HEK293 (cell line): ENCODE data around the gene ADAMTS14.

Source experiments
- CTCF ChIA-PET: fragments of 350-600 bp; formaldehyde crosslinking; extraction: SDS; loops from one replicate; lab custom pipeline; 2021; ENCODE audit warnings: antibody characterized with exemption; lab: Yijun Ruan, JAX
- POLR2A ChIA-PET: fragments of 300-600 bp; formaldehyde crosslinking; extraction: SDS; loops from one replicate; lab custom pipeline; 2020; ENCODE audit warnings: antibody characterized with exemption, inconsistent platforms; lab: Yijun Ruan, JAX
- H3K27ac ChIP-seq: fragments of 200-500 bp; sonication (Bioruptor generic); 2 replicates; pipeline ENCODE4 v1.5.1; 2014; ENCODE audit warnings: low read depth, low read length, control low read depth, inconsistent platforms; ENCODE audit errors: extremely low read depth
- H3K36me3 ChIP-seq, 2 experiments: fragments of 200-500 bp in 1 of 2; sonication (Bioruptor generic) in 1 of 2; 1 replicate in 1 of 2; 2 replicates in 1 of 2; pipeline ENCODE4 v1.5.1; 2014 to 2017; ENCODE audit warnings: inconsistent platforms in 2 of 2, low read length in 2 of 2; ENCODE audit not compliant: control insufficient read depth in 2 of 2, insufficient read depth in 1 of 2
- H3K4me1 ChIP-seq: fragments of 200-500 bp; sonication (Bioruptor generic); 2 replicates; pipeline ENCODE4 v1.5.1; 2014; ENCODE audit warnings: mild to moderate bottlenecking, low read length, inconsistent platforms; ENCODE audit not compliant: control insufficient read depth, insufficient read depth
- H3K4me3 ChIP-seq: 2 replicates; pipeline ENCODE4 v1.5.1; 2011; ENCODE audit warnings: low read depth, mild to moderate bottlenecking, control low read depth, low read length, moderate library complexity
- H3K9me3 ChIP-seq: fragments of 200-500 bp; sonication (Bioruptor generic); 2 replicates; pipeline ENCODE4 v1.5.1; 2014; ENCODE audit warnings: low read depth, low read length, inconsistent platforms; ENCODE audit not compliant: control insufficient read depth, insufficient read depth
- HIC1 ChIP-seq: fragments of 450-650 bp; formaldehyde crosslinking; IDR thresholded peaks from 2 replicates; pipeline ENCODE4 v1.5.1; 2016; ENCODE audit warnings: missing biosample characterization, missing genetic modification characterization
- KLF9 ChIP-seq: fragments of 450-650 bp; formaldehyde crosslinking; IDR thresholded peaks from 2 replicates; pipeline ENCODE4 v1.5.1; 2016; ENCODE audit warnings: missing biosample characterization, missing genetic modification characterization, low read depth
- OSR2 ChIP-seq: fragments of 450-650 bp; formaldehyde crosslinking; IDR thresholded peaks from 2 replicates; pipeline ENCODE4 v1.5.1; 2016; ENCODE audit warnings: missing biosample characterization, missing genetic modification characterization
- OVOL3 ChIP-seq: fragments of 450-650 bp; formaldehyde crosslinking; IDR thresholded peaks from 2 replicates; pipeline ENCODE4 v1.5.1; 2016; ENCODE audit warnings: missing biosample characterization, missing genetic modification characterization
- SCRT2 ChIP-seq: fragments of 450-650 bp; formaldehyde crosslinking; IDR thresholded peaks from 2 replicates; pipeline ENCODE4 v1.5.1; 2016; ENCODE audit warnings: missing biosample characterization, missing genetic modification characterization
- TCF7L2 ChIP-seq: IDR thresholded peaks from 2 replicates; pipeline ENCODE4 v1.6.1; 2011; ENCODE audit warnings: low read depth, mild to moderate bottlenecking, inconsistent platforms, low read length, moderate library complexity, borderline replicate concordance
- ZFP37 ChIP-seq: fragments of 450-650 bp; formaldehyde crosslinking; IDR thresholded peaks from 2 replicates; pipeline ENCODE4 v1.5.1; 2016; ENCODE audit warnings: missing biosample characterization, missing genetic modification characterization
- ZNF114 ChIP-seq: fragments of 450-650 bp; formaldehyde crosslinking; IDR thresholded peaks from 2 replicates; pipeline ENCODE4 v1.5.0; 2017; ENCODE audit warnings: missing biosample characterization, missing genetic modification characterization
- ZNF146 ChIP-seq: fragments of 450-650 bp; formaldehyde crosslinking; IDR thresholded peaks from 2 replicates; pipeline ENCODE4 v1.5.1; 2016; ENCODE audit warnings: missing biosample characterization, missing genetic modification characterization
- ZNF174 ChIP-seq: fragments of 450-650 bp; formaldehyde crosslinking; IDR thresholded peaks from 2 replicates; pipeline ENCODE4 v1.5.0; 2017; ENCODE audit warnings: missing biosample characterization, mild to moderate bottlenecking, missing genetic modification characterization
- ZNF18 ChIP-seq: fragments of 450-650 bp; formaldehyde crosslinking; IDR thresholded peaks from 2 replicates; pipeline ENCODE4 v1.5.1; 2016; ENCODE audit warnings: missing biosample characterization, missing genetic modification characterization
- ZNF184 ChIP-seq: fragments of 450-650 bp; IDR thresholded peaks from 2 replicates; pipeline ENCODE4 v1.5.1; 2018; ENCODE audit warnings: missing biosample characterization, mild to moderate bottlenecking, missing genetic modification characterization
- ZNF292 ChIP-seq: fragments of 450-650 bp; formaldehyde crosslinking; IDR thresholded peaks from 2 replicates; pipeline ENCODE4 v1.5.1; 2016; ENCODE audit warnings: low read depth, missing biosample characterization, missing genetic modification characterization, borderline replicate concordance
- ZNF350 ChIP-seq: fragments of 450-650 bp; formaldehyde crosslinking; IDR thresholded peaks from 2 replicates; pipeline ENCODE4 v1.5.0; 2017; ENCODE audit warnings: missing biosample characterization, mild to moderate bottlenecking, missing genetic modification characterization
- ZNF354C ChIP-seq: fragments of 450-650 bp; formaldehyde crosslinking; IDR thresholded peaks from 2 replicates; pipeline ENCODE4 v1.5.1; 2016; ENCODE audit warnings: missing biosample characterization, missing genetic modification characterization, low read depth, borderline replicate concordance
- ZNF404 ChIP-seq: fragments of 450-650 bp; formaldehyde crosslinking; IDR thresholded peaks from 2 replicates; pipeline ENCODE4 v1.5.1; 2017; ENCODE audit warnings: missing biosample characterization, missing genetic modification characterization
- ZNF561 ChIP-seq: fragments of 450-650 bp; IDR thresholded peaks from 2 replicates; pipeline ENCODE4 v1.5.1; 2018; ENCODE audit warnings: missing biosample characterization, missing genetic modification characterization, borderline replicate concordance
- ZNF629 ChIP-seq: fragments of 450-650 bp; formaldehyde crosslinking; IDR thresholded peaks from 2 replicates; pipeline ENCODE4 v1.5.1; 2017; ENCODE audit warnings: missing biosample characterization, missing genetic modification characterization
- ZNF776 ChIP-seq: fragments of 450-650 bp; formaldehyde crosslinking; IDR thresholded peaks from 2 replicates; pipeline ENCODE4 v1.5.0; 2017; ENCODE audit warnings: missing biosample characterization, missing genetic modification characterization, borderline replicate concordance
- ZSCAN30 ChIP-seq: fragments of 450-650 bp; IDR thresholded peaks from 2 replicates; pipeline ENCODE4 v1.5.1; 2018; ENCODE audit warnings: missing biosample characterization, mild to moderate bottlenecking, missing genetic modification characterization, moderate library complexity
- TF ChIP-seq, protein P1 (sequence below): fragments of 450-650 bp; formaldehyde crosslinking; IDR thresholded peaks from 2 replicates; pipeline ENCODE4 v1.5.1; 2016; ENCODE audit warnings: missing biosample characterization, missing genetic modification characterization, borderline replicate concordance
- TF ChIP-seq, protein P2 (sequence below): fragments of 450-650 bp; formaldehyde crosslinking; conservative IDR thresholded peaks from 2 replicates; pipeline ENCODE4 v1.5.1; 2016; ENCODE audit warnings: low read depth, missing biosample characterization, missing genetic modification characterization

Gene ADAMTS14

DNA sequence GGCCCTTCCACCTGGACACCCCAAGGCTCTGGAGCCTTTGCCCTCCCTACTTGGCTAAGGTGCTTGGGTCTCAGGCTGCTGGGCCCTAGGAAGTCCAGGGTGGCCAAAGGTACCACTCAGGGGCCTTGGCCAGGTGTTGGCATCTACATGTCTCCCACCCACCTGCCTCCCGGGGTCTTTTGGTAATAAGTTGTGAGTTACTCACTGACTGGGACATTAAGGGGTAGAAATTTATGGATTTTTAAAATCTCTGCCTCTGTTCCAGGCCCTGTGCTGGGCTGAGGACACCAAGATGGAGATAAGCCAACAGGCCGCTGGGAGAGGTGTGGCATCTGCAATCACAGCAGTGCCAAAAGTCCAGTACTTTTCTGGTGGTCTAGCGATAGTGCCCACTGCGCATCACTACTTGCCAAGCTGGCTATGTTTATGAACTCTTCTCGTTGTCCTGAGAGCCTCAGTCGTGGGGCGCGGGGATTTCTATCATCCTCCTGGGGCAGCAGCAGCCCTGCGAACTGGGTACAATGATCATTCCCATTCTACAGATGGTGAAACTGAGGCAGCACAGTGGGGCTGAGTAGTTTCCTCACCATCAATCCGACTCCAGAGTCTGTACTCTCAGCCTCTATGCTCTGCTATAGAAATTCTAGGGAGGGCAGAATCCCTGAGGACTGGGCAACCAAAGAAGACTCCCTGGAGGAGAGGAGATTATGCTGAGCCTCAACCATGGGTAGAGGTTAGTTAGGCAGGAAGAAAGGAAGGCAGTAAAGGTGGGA lies 76.7 kb downstream of the ADAMTS14 start:
- no peaks in the 10 kb centered on the region for H3K36me3 ChIP-seq
- POLR2A ChIA-PET = no interaction called here

GRCh38 chr10:70749756-70750155 lies 77.5 kb downstream of the ADAMTS14 start:
- no peaks in the 10 kb centered on the region for H3K9me3 ChIP-seq
- H3K27ac ChIP-seq = no peak overlapping the region
- no peaks in the 10 kb centered on the region for H3K36me3 ChIP-seq
- ChIA-PET POLR2A (no interaction called here), CTCF (interaction anchor here (0.6 kb wide), 2 partner anchors 48 to 67 kb away, joined by 3 to 4 read pairs; no protein-coding TSS in a partner anchor)
- TF ChIP-seq, protein P1, sequence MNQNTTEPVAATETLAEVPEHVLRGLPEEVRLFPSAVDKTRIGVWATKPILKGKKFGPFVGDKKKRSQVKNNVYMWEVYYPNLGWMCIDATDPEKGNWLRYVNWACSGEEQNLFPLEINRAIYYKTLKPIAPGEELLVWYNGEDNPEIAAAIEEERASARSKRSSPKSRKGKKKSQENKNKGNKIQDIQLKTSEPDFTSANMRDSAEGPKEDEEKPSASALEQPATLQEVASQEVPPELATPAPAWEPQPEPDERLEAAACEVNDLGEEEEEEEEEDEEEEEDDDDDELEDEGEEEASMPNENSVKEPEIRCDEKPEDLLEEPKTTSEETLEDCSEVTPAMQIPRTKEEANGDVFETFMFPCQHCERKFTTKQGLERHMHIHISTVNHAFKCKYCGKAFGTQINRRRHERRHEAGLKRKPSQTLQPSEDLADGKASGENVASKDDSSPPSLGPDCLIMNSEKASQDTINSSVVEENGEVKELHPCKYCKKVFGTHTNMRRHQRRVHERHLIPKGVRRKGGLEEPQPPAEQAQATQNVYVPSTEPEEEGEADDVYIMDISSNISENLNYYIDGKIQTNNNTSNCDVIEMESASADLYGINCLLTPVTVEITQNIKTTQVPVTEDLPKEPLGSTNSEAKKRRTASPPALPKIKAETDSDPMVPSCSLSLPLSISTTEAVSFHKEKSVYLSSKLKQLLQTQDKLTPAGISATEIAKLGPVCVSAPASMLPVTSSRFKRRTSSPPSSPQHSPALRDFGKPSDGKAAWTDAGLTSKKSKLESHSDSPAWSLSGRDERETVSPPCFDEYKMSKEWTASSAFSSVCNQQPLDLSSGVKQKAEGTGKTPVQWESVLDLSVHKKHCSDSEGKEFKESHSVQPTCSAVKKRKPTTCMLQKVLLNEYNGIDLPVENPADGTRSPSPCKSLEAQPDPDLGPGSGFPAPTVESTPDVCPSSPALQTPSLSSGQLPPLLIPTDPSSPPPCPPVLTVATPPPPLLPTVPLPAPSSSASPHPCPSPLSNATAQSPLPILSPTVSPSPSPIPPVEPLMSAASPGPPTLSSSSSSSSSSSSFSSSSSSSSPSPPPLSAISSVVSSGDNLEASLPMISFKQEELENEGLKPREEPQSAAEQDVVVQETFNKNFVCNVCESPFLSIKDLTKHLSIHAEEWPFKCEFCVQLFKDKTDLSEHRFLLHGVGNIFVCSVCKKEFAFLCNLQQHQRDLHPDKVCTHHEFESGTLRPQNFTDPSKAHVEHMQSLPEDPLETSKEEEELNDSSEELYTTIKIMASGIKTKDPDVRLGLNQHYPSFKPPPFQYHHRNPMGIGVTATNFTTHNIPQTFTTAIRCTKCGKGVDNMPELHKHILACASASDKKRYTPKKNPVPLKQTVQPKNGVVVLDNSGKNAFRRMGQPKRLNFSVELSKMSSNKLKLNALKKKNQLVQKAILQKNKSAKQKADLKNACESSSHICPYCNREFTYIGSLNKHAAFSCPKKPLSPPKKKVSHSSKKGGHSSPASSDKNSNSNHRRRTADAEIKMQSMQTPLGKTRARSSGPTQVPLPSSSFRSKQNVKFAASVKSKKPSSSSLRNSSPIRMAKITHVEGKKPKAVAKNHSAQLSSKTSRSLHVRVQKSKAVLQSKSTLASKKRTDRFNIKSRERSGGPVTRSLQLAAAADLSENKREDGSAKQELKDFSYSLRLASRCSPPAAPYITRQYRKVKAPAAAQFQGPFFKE (tag by site-specific recombination) = no peak
- TF ChIP-seq ZNF776 (no peak), HIC1 (tag by site-specific recombination) (no peak), ZNF146 (tag by site-specific recombination) (no peak), OVOL3 (tag by site-specific recombination) (no peak), ZNF404 (no peak), TCF7L2 (no peak), ZNF184 (tag by site-specific recombination) (no peak), ZNF292 (tag by site-specific recombination) (no peak), ZNF18 (tag by site-specific recombination) (no peak), ZNF629 (tag by site-specific recombination) (no peak), KLF9 (tag by site-specific recombination) (no peak), OSR2 (tag by site-specific recombination) (no peak), ZNF350 (tag by site-specific recombination) (no peak), ZNF561 (tag by site-specific recombination) (no peak), ZSCAN30 (no peak)
- TF ChIP-seq, protein P2, sequence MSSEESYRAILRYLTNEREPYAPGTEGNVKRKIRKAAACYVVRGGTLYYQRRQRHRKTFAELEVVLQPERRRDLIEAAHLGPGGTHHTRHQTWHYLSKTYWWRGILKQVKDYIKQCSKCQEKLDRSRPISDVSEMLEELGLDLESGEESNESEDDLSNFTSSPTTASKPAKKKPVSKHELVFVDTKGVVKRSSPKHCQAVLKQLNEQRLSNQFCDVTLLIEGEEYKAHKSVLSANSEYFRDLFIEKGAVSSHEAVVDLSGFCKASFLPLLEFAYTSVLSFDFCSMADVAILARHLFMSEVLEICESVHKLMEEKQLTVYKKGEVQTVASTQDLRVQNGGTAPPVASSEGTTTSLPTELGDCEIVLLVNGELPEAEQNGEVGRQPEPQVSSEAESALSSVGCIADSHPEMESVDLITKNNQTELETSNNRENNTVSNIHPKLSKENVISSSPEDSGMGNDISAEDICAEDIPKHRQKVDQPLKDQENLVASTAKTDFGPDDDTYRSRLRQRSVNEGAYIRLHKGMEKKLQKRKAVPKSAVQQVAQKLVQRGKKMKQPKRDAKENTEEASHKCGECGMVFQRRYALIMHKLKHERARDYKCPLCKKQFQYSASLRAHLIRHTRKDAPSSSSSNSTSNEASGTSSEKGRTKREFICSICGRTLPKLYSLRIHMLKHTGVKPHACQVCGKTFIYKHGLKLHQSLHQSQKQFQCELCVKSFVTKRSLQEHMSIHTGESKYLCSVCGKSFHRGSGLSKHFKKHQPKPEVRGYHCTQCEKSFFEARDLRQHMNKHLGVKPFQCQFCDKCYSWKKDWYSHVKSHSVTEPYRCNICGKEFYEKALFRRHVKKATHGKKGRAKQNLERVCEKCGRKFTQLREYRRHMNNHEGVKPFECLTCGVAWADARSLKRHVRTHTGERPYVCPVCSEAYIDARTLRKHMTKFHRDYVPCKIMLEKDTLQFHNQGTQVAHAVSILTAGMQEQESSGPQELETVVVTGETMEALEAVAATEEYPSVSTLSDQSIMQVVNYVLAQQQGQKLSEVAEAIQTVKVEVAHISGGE (tag by site-specific recombination) = no peak
- no peak overlapping the region for H3K4me3 ChIP-seq
- H3K4me1 ChIP-seq = no peaks in the 10 kb centered on the region

More for the DNA sequence above, 76.7 kb downstream of the ADAMTS14 start:
- no peak for TF ChIP-seq ZNF354C (tag by site-specific recombination)
- TF ChIP-seq ZNF292 (tag by site-specific recombination) = no peak
- no peak for TF ChIP-seq ZNF114
- no peak for TF ChIP-seq ZFP37
- TF ChIP-seq OSR2 (tag by site-specific recombination) = no peak
- no peak for TF ChIP-seq ZNF174 (tag by site-specific recombination)
- TF ChIP-seq SCRT2 (tag by site-specific recombination) = no peak
- Histone ChIP-seq H3K9me3 (no peaks in the 10 kb centered on the region), H3K27ac (no peak overlapping the region), H3K4me3 (no peak overlapping the region), H3K4me1 (no peaks in the 10 kb centered on the region)
- CTCF ChIA-PET = interaction anchor here (0.6 kb wide), 1 partner anchor 49 kb away, joined by 3 read pairs; no protein-coding TSS in a partner anchor
